Fibroblast of mammary gland (primary cell): ENCODE results near the gene SNRNP70.

Experiments used
- DNase-seq: peaks from one replicate; pipeline ENCODE4 v3.0.0-alpha.2; 2010; ENCODE audit warnings: low read depth
- H3K4me3 ChIP-seq: 2 replicates; pipeline ENCODE4 v1.5.1; 2011; ENCODE audit warnings: low read depth, mild to moderate bottlenecking, low read length, moderate library complexity; ENCODE audit not compliant: control insufficient read depth
- TF ChIP-seq, protein P1 (sequence below): conservative IDR thresholded peaks from 2 replicates; pipeline ENCODE4 v1.5.1; 2011; ENCODE audit warnings: low read depth, low read length, inconsistent platforms; ENCODE audit not compliant: control insufficient read depth, insufficient read depth

Gene SNRNP70

DNA sequence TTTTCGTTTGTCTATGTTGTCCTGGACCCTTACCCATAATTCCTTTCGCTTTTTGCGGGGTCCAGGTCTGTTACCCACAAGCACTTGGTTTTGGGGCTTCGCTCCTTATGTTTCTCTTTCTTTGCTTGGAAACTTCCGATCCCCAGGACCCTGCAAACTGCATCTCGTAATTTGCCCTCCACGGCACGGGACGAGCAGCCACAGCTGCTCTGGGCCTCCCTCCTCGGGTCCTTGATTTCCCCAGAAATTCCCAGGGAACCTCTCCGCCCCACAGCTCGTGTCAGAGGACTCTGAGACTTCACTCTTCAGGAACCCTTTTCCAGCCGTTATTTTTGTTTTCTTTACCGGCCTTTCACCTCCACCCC is 599 bp downstream of the SNRNP70 start:
- TF ChIP-seq, protein P1, sequence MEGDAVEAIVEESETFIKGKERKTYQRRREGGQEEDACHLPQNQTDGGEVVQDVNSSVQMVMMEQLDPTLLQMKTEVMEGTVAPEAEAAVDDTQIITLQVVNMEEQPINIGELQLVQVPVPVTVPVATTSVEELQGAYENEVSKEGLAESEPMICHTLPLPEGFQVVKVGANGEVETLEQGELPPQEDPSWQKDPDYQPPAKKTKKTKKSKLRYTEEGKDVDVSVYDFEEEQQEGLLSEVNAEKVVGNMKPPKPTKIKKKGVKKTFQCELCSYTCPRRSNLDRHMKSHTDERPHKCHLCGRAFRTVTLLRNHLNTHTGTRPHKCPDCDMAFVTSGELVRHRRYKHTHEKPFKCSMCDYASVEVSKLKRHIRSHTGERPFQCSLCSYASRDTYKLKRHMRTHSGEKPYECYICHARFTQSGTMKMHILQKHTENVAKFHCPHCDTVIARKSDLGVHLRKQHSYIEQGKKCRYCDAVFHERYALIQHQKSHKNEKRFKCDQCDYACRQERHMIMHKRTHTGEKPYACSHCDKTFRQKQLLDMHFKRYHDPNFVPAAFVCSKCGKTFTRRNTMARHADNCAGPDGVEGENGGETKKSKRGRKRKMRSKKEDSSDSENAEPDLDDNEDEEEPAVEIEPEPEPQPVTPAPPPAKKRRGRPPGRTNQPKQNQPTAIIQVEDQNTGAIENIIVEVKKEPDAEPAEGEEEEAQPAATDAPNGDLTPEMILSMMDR: no peak
- peak overlapping the region; percentile 96 for H3K4me3 ChIP-seq
- no peak for DNase-seq

DNA sequence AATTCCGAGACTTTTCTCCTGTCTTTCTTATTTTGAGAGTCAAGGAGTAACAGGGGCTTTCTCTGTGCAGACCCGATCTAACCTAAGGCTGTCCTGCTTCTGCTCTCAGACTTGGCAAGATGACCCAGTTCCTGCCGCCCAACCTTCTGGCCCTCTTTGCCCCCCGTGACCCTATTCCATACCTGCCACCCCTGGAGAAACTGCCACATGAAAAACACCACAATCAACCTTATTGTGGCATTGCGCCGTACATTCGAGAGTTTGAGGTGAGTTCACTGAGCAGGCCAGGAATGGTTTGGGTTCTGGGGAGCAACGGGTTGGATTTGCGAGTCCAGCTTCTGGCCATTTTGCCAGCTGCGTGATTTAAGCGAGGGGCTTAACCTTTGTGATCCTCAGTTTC is 1.0 kb downstream of the SNRNP70 start:
- TF ChIP-seq, protein P1: no peak
- no peak for DNase-seq
- H3K4me3 ChIP-seq: peak overlapping the region; percentile 96

DNA sequence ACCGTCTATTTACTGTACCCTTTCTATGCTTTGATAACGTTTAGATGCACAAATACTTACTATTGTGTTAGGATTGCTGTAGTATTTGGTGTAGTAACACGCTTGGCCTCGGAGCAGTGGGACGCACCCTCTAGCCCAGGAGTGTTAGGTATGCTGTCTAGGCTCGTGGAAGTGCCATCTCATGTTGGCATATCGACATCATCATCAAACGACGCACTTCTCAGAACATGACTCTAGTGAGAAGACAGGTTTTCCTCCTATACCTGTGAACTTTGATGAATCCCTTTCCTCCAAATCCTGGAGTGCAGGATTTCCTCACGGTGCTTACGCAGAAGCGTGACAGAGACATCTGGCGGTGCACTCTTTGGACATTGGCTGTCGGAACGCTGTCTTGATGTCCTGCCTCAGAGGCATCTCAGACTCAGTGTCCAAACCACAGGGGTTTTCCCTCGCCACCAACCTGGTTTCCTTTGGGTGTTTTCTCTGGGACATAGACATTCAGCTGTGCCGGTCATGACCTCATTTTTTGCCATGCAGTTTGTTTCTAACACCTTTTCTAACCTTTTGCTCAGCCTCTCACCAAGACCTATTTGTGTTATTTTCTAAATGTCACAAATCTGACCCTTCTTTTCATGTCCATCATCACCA is 6.3 kb downstream of the SNRNP70 start:
- no peak overlapping the region for H3K4me3 ChIP-seq
- TF ChIP-seq, protein P1: no peak
- no peak for DNase-seq

DNA sequence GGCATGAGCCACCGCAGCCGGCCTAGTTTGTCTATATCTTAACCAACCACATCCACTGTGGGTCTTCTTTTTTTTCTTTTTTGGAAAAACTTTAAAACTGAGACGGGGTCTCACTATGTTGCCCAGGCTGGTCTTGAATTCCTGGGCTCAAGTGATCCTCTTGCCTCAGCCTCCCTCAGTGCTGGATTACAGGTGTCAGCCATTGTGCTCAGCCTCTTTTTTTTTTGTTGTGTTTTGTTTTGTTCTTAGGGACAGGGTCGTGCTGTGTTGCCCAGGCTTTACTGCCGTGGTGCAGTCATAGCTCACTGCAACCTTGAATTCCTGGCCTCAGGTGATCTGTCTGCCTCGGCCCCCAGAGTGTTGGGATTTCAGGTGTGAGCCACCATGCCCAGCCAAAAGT is 7.4 kb downstream of the SNRNP70 start:
- H3K4me3 ChIP-seq: no peak overlapping the region
- TF ChIP-seq, protein P1: no peak
- no peak for DNase-seq

DNA sequence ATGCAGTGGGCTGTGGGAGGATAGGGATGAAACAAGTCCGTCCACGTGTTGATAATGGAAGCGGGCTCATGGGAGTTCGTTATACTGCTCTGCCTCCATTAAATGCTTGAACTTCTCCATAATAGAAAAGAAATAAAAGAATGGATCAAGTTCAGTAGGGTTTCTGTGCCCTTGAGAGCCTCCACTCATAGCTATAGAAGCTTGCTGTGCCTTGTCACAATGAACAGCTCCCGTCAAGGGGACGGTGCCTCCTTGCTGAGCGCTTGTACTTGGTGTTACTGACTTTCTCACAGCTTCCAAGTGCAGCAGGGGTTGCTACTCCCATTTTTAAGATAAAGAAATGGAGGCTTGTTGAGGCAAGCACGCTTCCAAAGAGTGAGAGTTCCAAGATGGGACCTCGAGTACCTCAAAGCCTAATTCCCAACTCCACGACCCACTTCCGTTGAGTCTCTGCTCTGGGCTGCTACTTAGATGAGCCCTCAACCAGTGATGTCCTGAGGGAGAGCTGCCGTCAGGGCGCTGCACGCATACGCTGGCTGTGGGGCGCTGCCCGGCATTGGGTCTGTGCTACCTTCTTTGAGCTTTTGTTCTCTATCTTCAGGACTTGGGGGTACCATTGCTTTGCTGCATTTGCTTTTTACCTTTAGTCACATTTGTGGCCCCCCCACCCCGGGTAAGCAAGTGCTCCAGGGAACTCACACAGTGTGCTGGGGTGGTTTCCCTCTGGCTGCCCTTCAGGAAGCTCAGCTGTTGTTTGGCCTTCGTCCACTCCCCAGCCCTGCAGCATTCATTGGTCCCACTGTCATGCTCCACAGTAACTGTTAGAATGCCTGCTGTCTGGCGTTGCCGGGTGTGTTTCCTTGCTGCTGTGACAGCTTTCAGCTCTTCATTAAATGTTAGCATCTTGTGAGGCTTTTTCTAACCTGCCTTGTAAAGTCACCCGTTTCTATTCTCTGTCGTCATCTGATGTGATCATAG is 9.5 kb downstream of the SNRNP70 start:
- TF ChIP-seq, protein P1: no peak
- DNase-seq: no peak
- H3K4me3 ChIP-seq: no peak overlapping the region

DNA sequence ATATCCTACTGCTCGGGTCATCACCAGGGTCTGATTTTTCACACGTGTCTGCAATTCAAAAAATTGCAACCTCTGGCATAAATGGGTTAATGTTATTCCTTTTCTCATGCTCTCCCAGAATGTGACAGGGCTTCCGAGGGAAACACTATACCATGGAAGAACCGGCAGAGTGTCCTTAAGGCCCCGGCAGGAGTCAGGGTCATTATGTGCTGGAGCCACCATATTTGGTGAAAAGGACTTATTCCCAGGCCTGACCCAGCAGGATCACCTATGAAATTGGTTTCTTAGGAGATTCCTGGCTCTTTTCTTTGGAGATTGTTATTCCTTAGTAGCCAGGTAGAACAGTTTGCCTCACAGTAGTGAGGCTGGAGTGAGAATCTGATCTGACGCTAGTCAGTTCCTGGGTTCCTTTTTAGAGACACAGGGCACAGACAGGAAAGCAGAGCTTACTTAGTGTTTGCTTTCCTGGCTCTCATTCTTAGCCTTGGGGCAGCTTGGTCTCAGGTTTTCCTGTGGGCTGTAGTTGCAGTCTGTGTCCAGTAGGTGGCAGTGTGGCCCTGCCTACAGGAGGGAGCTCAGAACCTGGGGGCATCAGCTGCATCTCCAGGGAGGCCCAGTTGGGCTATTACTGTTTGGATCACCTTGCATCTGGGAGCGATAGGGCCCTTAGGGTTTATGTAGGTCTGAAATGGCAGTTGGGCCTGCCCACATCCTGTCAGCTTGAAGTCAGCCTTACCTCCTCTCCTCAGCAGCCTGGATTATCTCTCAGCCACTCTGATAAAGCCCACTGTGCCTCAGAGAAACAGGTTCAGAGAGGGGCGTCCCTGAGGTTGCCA is 12.4 kb downstream of the SNRNP70 start:
- no peak overlapping the region for H3K4me3 ChIP-seq
- peak; percentile 70 for DNase-seq
- TF ChIP-seq, protein P1: peak; percentile 99
